ENCODE results near the gene KANSL1. TPM values are rescaled to one million over a fixed set of nuclear protein-coding genes. Genes with fewer than 3 reads are reported as not detected.

The KANSL1 gene
- total RNA-seq, 2 donors from 2014 or later = 86.5 to 102 TPM

DNA sequence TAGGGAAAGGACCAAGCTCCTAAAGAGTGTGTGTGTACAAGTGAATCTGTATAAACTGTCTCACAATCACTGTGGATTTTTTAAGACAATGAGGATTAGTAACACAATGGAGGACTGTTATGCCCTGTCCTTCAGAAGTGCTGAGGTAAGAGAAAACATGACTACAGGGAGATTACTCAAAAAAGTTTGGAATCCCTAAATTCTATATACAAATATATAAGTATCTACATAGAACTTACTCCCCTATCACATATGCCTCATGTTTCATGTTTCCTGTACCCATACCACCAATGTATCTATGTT lies 112.3 kb downstream of the KANSL1 start:
- DNase-seq (ENCODE audit: low spot score) (no peak), ATAC-seq (ENCODE audit: insufficient number of reproducible peaks, low FRiP score, low read depth) (no peak)
- Histone ChIP-seq H3K36me3 (no peaks in the 10 kb centered on the region), H3K4me3 (no peak overlapping the region), H3K9me3 (no peaks in the 10 kb centered on the region), H3K4me1 (ENCODE audit: control insufficient read depth in 1 of 2, low read depth in 2 of 2) (no peaks in the 10 kb centered on the region), H3K27ac (no peak overlapping the region), H3K27me3 (replicated peaks; ENCODE audit: insufficient read depth) (no peaks in the 10 kb centered on the region)
- TF ChIP-seq, protein P1, sequence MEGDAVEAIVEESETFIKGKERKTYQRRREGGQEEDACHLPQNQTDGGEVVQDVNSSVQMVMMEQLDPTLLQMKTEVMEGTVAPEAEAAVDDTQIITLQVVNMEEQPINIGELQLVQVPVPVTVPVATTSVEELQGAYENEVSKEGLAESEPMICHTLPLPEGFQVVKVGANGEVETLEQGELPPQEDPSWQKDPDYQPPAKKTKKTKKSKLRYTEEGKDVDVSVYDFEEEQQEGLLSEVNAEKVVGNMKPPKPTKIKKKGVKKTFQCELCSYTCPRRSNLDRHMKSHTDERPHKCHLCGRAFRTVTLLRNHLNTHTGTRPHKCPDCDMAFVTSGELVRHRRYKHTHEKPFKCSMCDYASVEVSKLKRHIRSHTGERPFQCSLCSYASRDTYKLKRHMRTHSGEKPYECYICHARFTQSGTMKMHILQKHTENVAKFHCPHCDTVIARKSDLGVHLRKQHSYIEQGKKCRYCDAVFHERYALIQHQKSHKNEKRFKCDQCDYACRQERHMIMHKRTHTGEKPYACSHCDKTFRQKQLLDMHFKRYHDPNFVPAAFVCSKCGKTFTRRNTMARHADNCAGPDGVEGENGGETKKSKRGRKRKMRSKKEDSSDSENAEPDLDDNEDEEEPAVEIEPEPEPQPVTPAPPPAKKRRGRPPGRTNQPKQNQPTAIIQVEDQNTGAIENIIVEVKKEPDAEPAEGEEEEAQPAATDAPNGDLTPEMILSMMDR (IDR thresholded peaks at IDR 0.05) = no peak

DNA sequence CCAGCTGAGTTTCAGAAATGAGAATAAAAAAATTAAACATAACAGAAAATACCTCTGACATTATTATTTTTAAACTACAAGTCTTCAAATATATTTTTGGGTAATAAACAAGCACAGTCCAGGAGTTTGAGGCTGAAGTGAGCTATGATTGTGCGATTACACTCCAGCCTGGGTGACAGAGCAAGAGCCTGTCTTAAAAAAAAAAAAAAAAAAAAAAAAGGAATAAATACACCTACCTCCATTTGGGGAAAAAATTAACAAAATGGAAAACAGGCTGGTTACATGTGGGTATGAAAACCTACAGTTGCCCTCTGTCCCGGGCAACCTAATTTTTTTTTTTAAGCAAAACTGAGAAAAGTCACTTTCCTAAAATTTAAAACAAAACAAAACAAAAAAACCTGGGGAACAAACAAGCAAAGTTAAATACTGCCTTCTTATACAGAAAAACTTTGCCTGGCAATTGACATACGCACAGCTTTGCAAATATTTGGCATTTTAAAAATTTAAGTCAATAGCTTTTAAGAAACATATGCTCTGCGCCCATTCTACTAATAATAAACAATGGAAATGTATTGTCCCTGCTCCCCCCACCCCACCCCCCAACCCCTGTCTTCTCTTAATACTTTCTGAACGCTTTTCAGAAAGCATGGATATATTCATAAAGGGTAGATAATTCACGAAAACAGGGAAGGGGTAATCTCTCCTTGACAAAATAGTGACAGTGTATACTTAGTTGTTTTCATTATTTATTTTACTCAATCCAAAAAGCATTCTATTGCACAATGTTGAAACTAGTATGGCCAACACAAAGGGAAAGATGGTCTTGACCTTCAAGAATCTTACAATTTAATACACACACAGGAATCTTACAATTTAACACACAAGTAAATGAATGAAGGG lies 112.9 kb downstream of the KANSL1 start:
- no peak for ATAC-seq (ENCODE audit: insufficient number of reproducible peaks, low FRiP score, low read depth)
- no peak for DNase-seq (ENCODE audit: low spot score)
- Histone ChIP-seq H3K27ac (no peak overlapping the region), H3K4me1 (ENCODE audit: control insufficient read depth in 1 of 2, low read depth in 2 of 2) (no peaks in the 10 kb centered on the region), H3K9me3 (no peaks in the 10 kb centered on the region), H3K4me3 (no peak overlapping the region), H3K36me3 (no peaks in the 10 kb centered on the region), H3K27me3 (replicated peaks; ENCODE audit: insufficient read depth) (no peaks in the 10 kb centered on the region)
- TF ChIP-seq, protein P1 (IDR thresholded peaks at IDR 0.05) = no peak

DNA sequence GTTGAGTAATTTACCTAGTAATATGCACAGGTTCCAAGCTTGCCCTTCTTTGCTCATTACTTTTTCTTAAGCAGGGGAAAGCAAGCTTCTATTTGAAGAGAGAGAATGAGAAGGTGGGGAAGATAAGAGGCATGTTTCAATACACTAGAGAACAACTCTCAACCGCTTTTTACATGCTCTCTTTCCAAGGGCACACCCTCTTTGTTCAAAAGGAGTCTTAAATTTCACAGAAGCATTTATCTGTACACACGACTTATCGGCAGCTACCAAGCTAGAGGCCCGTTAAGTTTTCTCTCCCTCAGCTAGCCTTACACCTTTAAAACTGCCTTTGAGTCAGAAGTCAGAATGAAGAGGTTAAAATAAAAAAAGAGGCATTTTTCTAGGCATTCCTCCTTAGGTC lies 114.6 kb downstream of the KANSL1 start:
- no peaks in the 10 kb centered on the region for H3K4me1 ChIP-seq (ENCODE audit: control insufficient read depth in 1 of 2, low read depth in 2 of 2)
- no peak overlapping the region for H3K4me3 ChIP-seq
- no peaks in the 10 kb centered on the region for H3K27me3 ChIP-seq (replicated peaks; ENCODE audit: insufficient read depth)
- no peak overlapping the region for H3K27ac ChIP-seq
- H3K9me3 ChIP-seq = no peaks in the 10 kb centered on the region
- no peak for ATAC-seq (ENCODE audit: insufficient number of reproducible peaks, low FRiP score, low read depth)
- H3K36me3 ChIP-seq = no peaks in the 10 kb centered on the region
- TF ChIP-seq, protein P1 (IDR thresholded peaks at IDR 0.05) = no peak
- no peak for DNase-seq (ENCODE audit: low spot score)

DNA sequence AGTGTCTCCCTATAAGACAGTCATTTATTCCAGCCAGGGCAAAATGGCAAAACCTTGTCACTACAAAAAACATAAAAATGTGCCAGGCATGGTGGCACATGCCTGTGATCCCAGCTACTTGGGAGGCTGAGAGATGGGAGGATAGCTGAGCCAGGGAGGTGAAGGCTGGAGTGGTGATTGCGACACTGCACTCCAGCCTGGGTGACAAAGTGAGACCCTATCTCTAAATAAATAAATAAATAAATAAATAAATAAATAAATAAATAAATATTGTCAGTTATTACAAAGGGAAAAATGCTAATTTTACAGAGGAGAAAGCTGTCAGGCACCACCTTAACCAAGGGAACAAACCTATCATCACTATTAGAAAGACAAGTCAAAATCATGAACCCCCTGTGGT lies 118.7 kb downstream of the KANSL1 start:
- TF ChIP-seq, protein P1 (IDR thresholded peaks at IDR 0.05) = no peak
- Histone ChIP-seq H3K27me3 (replicated peaks; ENCODE audit: insufficient read depth) (no peaks in the 10 kb centered on the region), H3K4me1 (ENCODE audit: control insufficient read depth in 1 of 2, low read depth in 2 of 2) (peaks cover 11 to 12% of the 10 kb centered on the region in 2 donors), H3K9me3 (no peaks in the 10 kb centered on the region), H3K27ac (no peak overlapping the region), H3K4me3 (no peak overlapping the region), H3K36me3 (no peaks in the 10 kb centered on the region)
- ATAC-seq (ENCODE audit: insufficient number of reproducible peaks, low FRiP score, low read depth) = no peak
- no peak for DNase-seq (ENCODE audit: low spot score)

DNA sequence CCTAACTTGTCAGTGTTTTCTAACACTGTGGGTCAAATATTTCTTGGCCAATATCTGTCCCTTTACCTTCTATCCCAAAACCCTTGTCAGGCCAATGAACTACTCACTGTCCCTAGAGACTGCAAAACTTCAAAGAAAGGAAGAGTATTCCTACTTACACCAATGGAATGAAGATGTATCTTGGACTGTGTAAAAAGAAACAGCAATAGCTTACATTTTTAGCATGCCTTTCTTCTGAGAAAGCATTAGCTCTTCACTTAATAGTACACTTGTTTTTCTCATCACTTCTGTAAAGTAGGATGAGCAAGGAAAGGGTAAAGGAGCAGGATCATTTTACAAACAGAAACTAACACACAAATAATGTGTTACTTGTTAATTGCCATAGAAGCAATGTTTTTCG lies 120.2 kb downstream of the KANSL1 start:
- Histone ChIP-seq H3K4me1 (ENCODE audit: control insufficient read depth in 1 of 2, low read depth in 2 of 2) (peaks cover 11 to 12% of the 10 kb centered on the region in 2 donors), H3K4me3 (no peak overlapping the region), H3K27ac (no peak overlapping the region), H3K9me3 (no peaks in the 10 kb centered on the region), H3K36me3 (no peaks in the 10 kb centered on the region), H3K27me3 (replicated peaks; ENCODE audit: insufficient read depth) (no peaks in the 10 kb centered on the region)
- ATAC-seq (ENCODE audit: insufficient number of reproducible peaks, low FRiP score, low read depth) (no peak), DNase-seq (ENCODE audit: low spot score) (no peak)
- TF ChIP-seq, protein P1 (IDR thresholded peaks at IDR 0.05) = no peak

Measured in thoracic aorta (tissue), 2 donors.